ENCODE data around the gene PGLYRP4. TPM values are rescaled to one million over a fixed set of nuclear protein-coding genes. Genes with fewer than 3 reads are reported as not detected.

The PGLYRP4 gene
- total and polyA plus RNA-seq, 2 donors (not counting 1 experiment from before 2014, with no cell fraction given) = not detected

- H3K27ac Mint-ChIP-seq = no peak overlapping the region
- ATAC-seq (ENCODE audit: low read depth) (no peak), DNase-seq (no peak)
- Histone ChIP-seq H3K36me3 (replicated peaks in 1 of 2; ENCODE audit: control extremely low read depth in 1 of 2, control insufficient read depth in 1 of 2, extremely low read depth in 1 of 2, insufficient read depth in 2 of 2, low read length in 1 of 2) (no peaks in the 10 kb centered on the region), H3K9me3 (ENCODE audit: control extremely low read depth in 1 of 3, control insufficient read depth in 2 of 3, insufficient read depth in 1 of 3, low read length in 2 of 3) (no peaks in the 10 kb centered on the region), H3K4me3 (ENCODE audit: control extremely low read depth in 1 of 5, extremely low read depth in 1 of 5, insufficient read depth in 1 of 5, low read depth in 2 of 5, low read length in 4 of 5) (no peak overlapping the region), H2AFZ (ENCODE audit: insufficient read depth, low read depth, low read length, poor library complexity, severe bottlenecking) (no peak overlapping the region), H3K9ac (ENCODE audit: low read length) (no peak overlapping the region), H3K79me2 (ENCODE audit: control insufficient read depth, insufficient read depth, low read length) (no peaks in the 10 kb centered on the region), H3K27ac (ENCODE audit: low read length in 2 of 2) (no peak overlapping the region), H3K27me3 (replicated peaks in 1 of 4; ENCODE audit: control extremely low read depth in 1 of 4, control insufficient read depth in 3 of 4, insufficient read depth in 4 of 4, low read length in 3 of 4) (peaks cover 0 to 7% (median 3%) of the 10 kb centered on the region in 4 experiments), H4K20me1 (ENCODE audit: control insufficient read depth, insufficient read depth, low read length, poor library complexity, severe bottlenecking) (no peaks in the 10 kb centered on the region), H3K4me2 (replicated peaks; ENCODE audit: low read depth, low read length, poor library complexity, severe bottlenecking) (no peak overlapping the region), H3K4me1 (ENCODE audit: control insufficient read depth in 2 of 2, insufficient read depth in 2 of 2, low read length in 2 of 2) (peaks cover 10 to 12% of the 10 kb centered on the region in 2 donors)
- TF ChIP-seq CTCF (IDR thresholded peaks at IDR 0.05) (no peak), EZH2 (IDR thresholded peaks at IDR 0.05; ENCODE audit: borderline replicate concordance, insufficient read depth, low read depth, low read length, poor library complexity, severe bottlenecking) (no peak)
- WGBS (ENCODE audit: insufficient coverage) = 75% methylated on average over 7 of the region's 8 CpGs
- H3K27me3 Mint-ChIP-seq = peaks cover 48% of the 10 kb centered on the region
- peaks cover 20% of the 10 kb centered on the region for H3K4me1 Mint-ChIP-seq
- intact Hi-C loops (cut with micrococcal nuclease) = no loop called here
- H3K4me3 Mint-ChIP-seq = no peak overlapping the region
- ChIA-PET CTCF (interaction anchor here (4.9 kb wide), 1 partner anchor 140 kb away, joined by 22 read pairs; no protein-coding TSS in a partner anchor), POLR2A (no interaction called here)
- no peaks in the 10 kb centered on the region for H3K9me3 Mint-ChIP-seq (ENCODE audit: insufficient read depth)
These were observed 6.0 kb upstream of the PGLYRP4 start for GRCh38 chr1:153354515-153355193.

DNA sequence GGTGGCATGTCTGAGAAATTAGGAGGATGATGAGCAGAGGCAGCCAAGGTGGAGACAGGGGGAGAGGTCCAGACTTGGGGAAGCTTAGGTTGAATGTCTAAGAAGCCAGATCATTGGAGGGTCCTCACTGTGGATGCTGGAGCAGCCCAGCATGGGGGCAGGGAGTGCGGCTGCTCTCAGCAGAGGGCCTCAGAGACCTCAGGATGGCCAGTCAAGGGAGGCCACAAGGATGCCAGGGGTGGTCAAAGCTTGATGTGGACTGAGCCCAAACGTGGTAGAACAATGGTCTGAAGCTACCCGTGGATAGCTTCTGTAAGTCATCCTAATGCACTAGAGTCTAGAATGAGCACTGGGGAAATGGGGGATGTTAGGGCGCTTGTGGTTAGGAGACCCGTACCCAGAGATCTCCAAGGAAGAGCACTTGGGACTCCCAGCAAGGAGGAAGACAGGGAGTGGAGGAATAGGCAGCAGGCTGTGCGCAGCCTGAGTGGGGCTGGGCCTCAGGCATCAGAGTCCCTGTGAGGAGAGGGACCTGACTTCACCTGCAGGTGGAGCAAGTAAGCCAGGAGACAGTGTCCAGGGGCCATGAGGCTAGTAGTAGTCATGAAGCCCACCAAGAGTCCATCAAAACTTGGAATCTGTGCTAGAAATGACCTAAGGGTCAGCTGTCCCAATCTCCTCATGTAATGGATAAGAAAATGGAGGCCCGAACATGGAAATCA lies 4.7 kb upstream of the PGLYRP4 start:
- CTCF ChIA-PET = interaction anchor here (0.9 to 3.7 kb wide), 12 partner anchors 8 to 983 kb away, joined by 3 to 59 read pairs (median 4); no protein-coding TSS in a partner anchor
- Histone ChIP-seq H3K27ac (ENCODE audit: low read length in 2 of 2) (no peak overlapping the region), H3K9me3 (ENCODE audit: control extremely low read depth in 1 of 3, control insufficient read depth in 2 of 3, insufficient read depth in 1 of 3, low read length in 2 of 3) (no peaks in the 10 kb centered on the region), H3K4me2 (replicated peaks; ENCODE audit: low read depth, low read length, poor library complexity, severe bottlenecking) (no peak overlapping the region), H2AFZ (ENCODE audit: insufficient read depth, low read depth, low read length, poor library complexity, severe bottlenecking) (no peak overlapping the region), H3K79me2 (ENCODE audit: control insufficient read depth, insufficient read depth, low read length) (no peaks in the 10 kb centered on the region), H3K27me3 (replicated peaks in 1 of 4; ENCODE audit: control extremely low read depth in 1 of 4, control insufficient read depth in 3 of 4, insufficient read depth in 4 of 4, low read length in 3 of 4) (peaks cover 0 to 19% (median 10%) of the 10 kb centered on the region in 4 experiments), H3K4me3 (ENCODE audit: control extremely low read depth in 1 of 5, extremely low read depth in 1 of 5, insufficient read depth in 1 of 5, low read depth in 2 of 5, low read length in 4 of 5) (no peak overlapping the region), H3K4me1 (ENCODE audit: control insufficient read depth in 2 of 2, insufficient read depth in 2 of 2, low read length in 2 of 2) (peaks cover 10 to 12% of the 10 kb centered on the region in 2 donors), H3K9ac (ENCODE audit: low read length) (no peak overlapping the region), H4K20me1 (ENCODE audit: control insufficient read depth, insufficient read depth, low read length, poor library complexity, severe bottlenecking) (no peaks in the 10 kb centered on the region), H3K36me3 (replicated peaks in 1 of 2; ENCODE audit: control extremely low read depth in 1 of 2, control insufficient read depth in 1 of 2, extremely low read depth in 1 of 2, insufficient read depth in 2 of 2, low read length in 1 of 2) (no peaks in the 10 kb centered on the region)
- 85% methylated on average over 7 of the region's 7 CpGs for WGBS (ENCODE audit: insufficient coverage)
- TF ChIP-seq EZH2 (IDR thresholded peaks at IDR 0.05; ENCODE audit: borderline replicate concordance, insufficient read depth, low read depth, low read length, poor library complexity, severe bottlenecking) (no peak), CTCF (IDR thresholded peaks at IDR 0.05) (no peak)
- H3K4me1 Mint-ChIP-seq = peaks cover 20% of the 10 kb centered on the region
- intact Hi-C loops (cut with micrococcal nuclease) = no loop called here
- no peak overlapping the region for H3K27ac Mint-ChIP-seq
- DNase-seq (no peak), ATAC-seq (ENCODE audit: low read depth) (no peak)
- no peaks in the 10 kb centered on the region for H3K9me3 Mint-ChIP-seq (ENCODE audit: insufficient read depth)
- POLR2A ChIA-PET = no interaction called here
- H3K4me3 Mint-ChIP-seq = no peak overlapping the region
- peaks cover 54% of the 10 kb centered on the region for H3K27me3 Mint-ChIP-seq

Data from B cell (primary cell).